ENCODE measurements around the gene ARL16.

The ARL16 gene

GRCh38 chr17:81702934-81703746, 19.5 kb upstream of the ARL16 start, which contains the start of gene MRPL12:
Gene MRPL12 (plus strand): TSS chr17:81703367. CDS start chr17:81703502, 135 bp downstream.
- Histone ChIP-seq H3K36me3 (ENCODE audit: control insufficient read depth, insufficient read depth, low read length) (peaks cover 38% of the 10 kb centered on the region), H3K27ac (ENCODE audit: low read length) (no peak within 1 kb of the TSS), H3K9me3 (ENCODE audit: control insufficient read depth, insufficient read depth, low read length) (no peaks in the 10 kb centered on the region), H3K27me3 (ENCODE audit: control insufficient read depth, insufficient read depth, low read length) (no peaks in the 10 kb centered on the region), H3K4me3 (ENCODE audit: low read length) (peak within 1 kb of the TSS; percentile 87), H3K4me1 (ENCODE audit: control insufficient read depth, insufficient read depth, low read length) (peaks cover 6% of the 10 kb centered on the region; the same call in 1 of the 2 replicates)
- peak; percentile 88 for DNase-seq (ENCODE audit: low read depth, low spot score)
- no CpG with 5 or more reads among the region's 102 CpGs for WGBS (ENCODE audit: insufficient coverage, insufficient read length)

- WGBS (ENCODE audit: insufficient coverage, insufficient read length): no CpG with 5 or more reads among the region's 23 CpGs
- H3K4me3 ChIP-seq (ENCODE audit: low read length): no peak overlapping the region
- H3K27ac ChIP-seq (ENCODE audit: low read length): no peak overlapping the region
- peaks cover 30% of the 10 kb centered on the region for H3K36me3 ChIP-seq (ENCODE audit: control insufficient read depth, insufficient read depth, low read length)
- H3K9me3 ChIP-seq (ENCODE audit: control insufficient read depth, insufficient read depth, low read length): no peaks in the 10 kb centered on the region
- no peak for DNase-seq (ENCODE audit: low read depth, low spot score)
- no peaks in the 10 kb centered on the region for H3K27me3 ChIP-seq (ENCODE audit: control insufficient read depth, insufficient read depth, low read length)
- H3K4me1 ChIP-seq (ENCODE audit: control insufficient read depth, insufficient read depth, low read length): peaks cover 6% of the 10 kb centered on the region; the same call in 1 of the 2 replicates
Observed at GRCh38 chr17:81701288-81702071, 17.9 kb upstream of the ARL16 start.

- Histone ChIP-seq H3K27ac (ENCODE audit: low read length) (no peak overlapping the region), H3K4me1 (ENCODE audit: control insufficient read depth, insufficient read depth, low read length) (peaks cover 6% of the 10 kb centered on the region), H3K27me3 (ENCODE audit: control insufficient read depth, insufficient read depth, low read length) (no peaks in the 10 kb centered on the region), H3K4me3 (ENCODE audit: low read length) (no peak overlapping the region), H3K9me3 (ENCODE audit: control insufficient read depth, insufficient read depth, low read length) (no peaks in the 10 kb centered on the region), H3K36me3 (ENCODE audit: control insufficient read depth, insufficient read depth, low read length) (peaks cover 33% of the 10 kb centered on the region)
- no peak for DNase-seq (ENCODE audit: low read depth, low spot score)
- no CpG with 5 or more reads among the region's 25 CpGs for WGBS (ENCODE audit: insufficient coverage, insufficient read length)
Observed at GRCh38 chr17:81700353-81701287, 17.0 kb upstream of the ARL16 start.

GRCh38 chr17:81697261-81698044, 13.9 kb upstream of the ARL16 start:
- DNase-seq (ENCODE audit: low read depth, low spot score): no peak
- H3K4me3 ChIP-seq (ENCODE audit: low read length): no peak overlapping the region
- peaks cover 2% of the 10 kb centered on the region; the same call in 1 of the 2 replicates for H3K4me1 ChIP-seq (ENCODE audit: control insufficient read depth, insufficient read depth, low read length)
- no peaks in the 10 kb centered on the region for H3K27me3 ChIP-seq (ENCODE audit: control insufficient read depth, insufficient read depth, low read length)
- H3K36me3 ChIP-seq (ENCODE audit: control insufficient read depth, insufficient read depth, low read length): peaks cover 36% of the 10 kb centered on the region
- H3K9me3 ChIP-seq (ENCODE audit: control insufficient read depth, insufficient read depth, low read length): no peaks in the 10 kb centered on the region
- WGBS (ENCODE audit: insufficient coverage, insufficient read length): no CpG with 5 or more reads among the region's 25 CpGs
- H3K27ac ChIP-seq (ENCODE audit: low read length): no peak overlapping the region

GRCh38 chr17:81696218-81696941, 12.8 kb upstream of the ARL16 start:
- Histone ChIP-seq H3K27me3 (ENCODE audit: control insufficient read depth, insufficient read depth, low read length) (no peaks in the 10 kb centered on the region), H3K4me3 (ENCODE audit: low read length) (no peak overlapping the region; the same call in 1 of the 2 replicates), H3K27ac (ENCODE audit: low read length) (no peak overlapping the region), H3K36me3 (ENCODE audit: control insufficient read depth, insufficient read depth, low read length) (peaks cover 39% of the 10 kb centered on the region), H3K4me1 (ENCODE audit: control insufficient read depth, insufficient read depth, low read length) (no peaks in the 10 kb centered on the region; the same call in 1 of the 2 replicates), H3K9me3 (ENCODE audit: control insufficient read depth, insufficient read depth, low read length) (no peaks in the 10 kb centered on the region)
- DNase-seq (ENCODE audit: low read depth, low spot score): no peak
- WGBS (ENCODE audit: insufficient coverage, insufficient read length): no CpG with 5 or more reads among the region's 40 CpGs

GRCh38 chr17:81695801-81696200, 12.2 kb upstream of the ARL16 start:
- WGBS (ENCODE audit: insufficient coverage, insufficient read length): no CpG with 5 or more reads among the region's 22 CpGs
- H3K9me3 ChIP-seq (ENCODE audit: control insufficient read depth, insufficient read depth, low read length): no peaks in the 10 kb centered on the region
- no peak overlapping the region for H3K4me3 ChIP-seq (ENCODE audit: low read length)
- H3K27me3 ChIP-seq (ENCODE audit: control insufficient read depth, insufficient read depth, low read length): no peaks in the 10 kb centered on the region
- H3K4me1 ChIP-seq (ENCODE audit: control insufficient read depth, insufficient read depth, low read length): no peaks in the 10 kb centered on the region; the same call in 1 of the 2 replicates
- peaks cover 36% of the 10 kb centered on the region for H3K36me3 ChIP-seq (ENCODE audit: control insufficient read depth, insufficient read depth, low read length)
- no peak for DNase-seq (ENCODE audit: low read depth, low spot score)
- H3K27ac ChIP-seq (ENCODE audit: low read length): no peak overlapping the region

- Histone ChIP-seq H3K36me3 (ENCODE audit: control insufficient read depth, insufficient read depth, low read length) (peaks cover 40% of the 10 kb centered on the region), H3K27me3 (ENCODE audit: control insufficient read depth, insufficient read depth, low read length) (no peaks in the 10 kb centered on the region), H3K4me1 (ENCODE audit: control insufficient read depth, insufficient read depth, low read length) (no peaks in the 10 kb centered on the region; the same call in 1 of the 2 replicates), H3K4me3 (ENCODE audit: low read length) (no peak overlapping the region), H3K9me3 (ENCODE audit: control insufficient read depth, insufficient read depth, low read length) (no peaks in the 10 kb centered on the region), H3K27ac (ENCODE audit: low read length) (no peak overlapping the region)
- no peak for DNase-seq (ENCODE audit: low read depth, low spot score)
- WGBS (ENCODE audit: insufficient coverage, insufficient read length): no CpG with 5 or more reads among the region's 6 CpGs
Observed at GRCh38 chr17:81695211-81695610, 11.6 kb upstream of the ARL16 start.

GRCh38 chr17:81694810-81695209, 11.2 kb upstream of the ARL16 start:
- Histone ChIP-seq H3K36me3 (ENCODE audit: control insufficient read depth, insufficient read depth, low read length) (peaks cover 44% of the 10 kb centered on the region), H3K9me3 (ENCODE audit: control insufficient read depth, insufficient read depth, low read length) (no peaks in the 10 kb centered on the region), H3K4me3 (ENCODE audit: low read length) (no peak overlapping the region), H3K27ac (ENCODE audit: low read length) (no peak overlapping the region), H3K27me3 (ENCODE audit: control insufficient read depth, insufficient read depth, low read length) (no peaks in the 10 kb centered on the region), H3K4me1 (ENCODE audit: control insufficient read depth, insufficient read depth, low read length) (no peaks in the 10 kb centered on the region; the same call in 1 of the 2 replicates)
- WGBS (ENCODE audit: insufficient coverage, insufficient read length): no CpG with 5 or more reads among the region's 19 CpGs
- DNase-seq (ENCODE audit: low read depth, low spot score): no peak

Measured in iPS DF 6.9 (cell line).